ENCODE data around the gene MKX. TPM values are rescaled to one million over a fixed set of nuclear protein-coding genes. Genes with fewer than 3 reads are reported as not detected.

MKX gene
- total and polyA plus RNA-seq, 2 experiments from 2014 or later: 0.10 to 0.90 TPM

DNA sequence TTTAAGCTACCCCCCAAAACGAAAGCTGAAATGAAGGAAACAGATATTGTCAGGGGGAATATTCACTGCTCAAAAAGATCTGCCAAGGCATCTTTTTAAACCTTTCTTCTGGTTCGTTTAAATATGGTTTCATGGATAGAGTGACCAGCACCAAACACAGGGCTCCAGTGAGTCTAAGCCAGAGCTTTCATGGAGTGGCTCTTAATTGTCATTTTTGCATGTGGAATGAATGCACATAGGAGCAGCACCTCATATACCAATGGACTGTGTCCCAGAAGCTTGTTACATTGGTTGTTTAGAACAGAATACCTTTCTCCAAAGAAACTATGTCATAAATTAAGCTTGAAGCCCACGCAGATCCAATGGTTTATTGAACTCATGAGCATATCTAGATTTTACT lies 17.3 kb downstream of the MKX start:
- Histone ChIP-seq H3K9me2 (replicated peaks; ENCODE audit: insufficient read depth) (no peaks in the 10 kb centered on the region), H3K4me3 (no peak overlapping the region), H3K79me2 (no peaks in the 10 kb centered on the region), H3K27me3 (peaks cover 6% of the 10 kb centered on the region), H3K4me2 (no peak overlapping the region), H3K4me1 (ENCODE audit: insufficient read depth) (no peaks in the 10 kb centered on the region), H3K27ac (no peak overlapping the region), H4K20me1 (ENCODE audit: insufficient read depth, poor library complexity, severe bottlenecking) (no peaks in the 10 kb centered on the region), H2AFZ (no peak overlapping the region), H3K9me3 (ENCODE audit: low read depth) (no peaks in the 10 kb centered on the region), H3K36me3 (replicated peaks; ENCODE audit: insufficient read depth, low read depth) (no peaks in the 10 kb centered on the region)
- TF ChIP-seq EZH2 (IDR thresholded peaks at IDR 0.05; ENCODE audit: borderline replicate concordance): no peak
- TF ChIP-seq EZH2phosphoT487 (IDR thresholded peaks at IDR 0.05; ENCODE audit: low read depth, severe bottlenecking, unreplicated experiment): no peak
- TF ChIP-seq, protein P1, sequence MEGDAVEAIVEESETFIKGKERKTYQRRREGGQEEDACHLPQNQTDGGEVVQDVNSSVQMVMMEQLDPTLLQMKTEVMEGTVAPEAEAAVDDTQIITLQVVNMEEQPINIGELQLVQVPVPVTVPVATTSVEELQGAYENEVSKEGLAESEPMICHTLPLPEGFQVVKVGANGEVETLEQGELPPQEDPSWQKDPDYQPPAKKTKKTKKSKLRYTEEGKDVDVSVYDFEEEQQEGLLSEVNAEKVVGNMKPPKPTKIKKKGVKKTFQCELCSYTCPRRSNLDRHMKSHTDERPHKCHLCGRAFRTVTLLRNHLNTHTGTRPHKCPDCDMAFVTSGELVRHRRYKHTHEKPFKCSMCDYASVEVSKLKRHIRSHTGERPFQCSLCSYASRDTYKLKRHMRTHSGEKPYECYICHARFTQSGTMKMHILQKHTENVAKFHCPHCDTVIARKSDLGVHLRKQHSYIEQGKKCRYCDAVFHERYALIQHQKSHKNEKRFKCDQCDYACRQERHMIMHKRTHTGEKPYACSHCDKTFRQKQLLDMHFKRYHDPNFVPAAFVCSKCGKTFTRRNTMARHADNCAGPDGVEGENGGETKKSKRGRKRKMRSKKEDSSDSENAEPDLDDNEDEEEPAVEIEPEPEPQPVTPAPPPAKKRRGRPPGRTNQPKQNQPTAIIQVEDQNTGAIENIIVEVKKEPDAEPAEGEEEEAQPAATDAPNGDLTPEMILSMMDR (IDR thresholded peaks at IDR 0.05; ENCODE audit: poor library complexity): no peak
- WGBS (ENCODE audit: low lambda C conversion rate, missing lambda C conversion rate): 75% methylated on average over 3 of the region's 3 CpGs
- no peak for DNase-seq (ENCODE audit: low spot score)

DNA sequence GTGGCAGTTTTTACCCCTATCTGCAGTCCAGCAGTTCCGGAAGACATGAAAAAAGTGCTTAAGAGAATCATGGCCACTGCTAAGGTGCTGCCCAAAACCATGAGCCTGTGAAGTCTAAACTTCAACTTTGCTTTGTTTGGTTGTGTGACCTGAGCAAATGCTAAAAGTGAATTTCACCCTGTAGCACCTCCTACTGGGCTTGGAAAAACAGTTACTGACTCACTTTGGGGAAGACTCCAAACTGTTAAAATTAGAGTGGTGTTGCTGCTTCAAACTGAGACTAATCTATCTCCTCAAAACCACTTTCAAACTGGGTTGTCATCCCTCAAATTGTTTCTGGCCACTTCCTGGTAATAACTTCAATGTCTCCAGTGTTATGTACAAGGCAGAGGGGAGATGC lies 21.3 kb downstream of the MKX start:
- Histone ChIP-seq H3K9me3 (ENCODE audit: low read depth) (no peaks in the 10 kb centered on the region), H3K27me3 (peaks cover 6% of the 10 kb centered on the region), H3K79me2 (no peaks in the 10 kb centered on the region), H4K20me1 (ENCODE audit: insufficient read depth, poor library complexity, severe bottlenecking) (no peaks in the 10 kb centered on the region), H3K4me3 (no peak overlapping the region), H3K27ac (no peak overlapping the region), H3K4me2 (no peak overlapping the region), H2AFZ (no peak overlapping the region), H3K4me1 (ENCODE audit: insufficient read depth) (no peaks in the 10 kb centered on the region), H3K36me3 (replicated peaks; ENCODE audit: insufficient read depth, low read depth) (no peaks in the 10 kb centered on the region), H3K9me2 (replicated peaks; ENCODE audit: insufficient read depth) (no peaks in the 10 kb centered on the region)
- WGBS (ENCODE audit: low lambda C conversion rate, missing lambda C conversion rate): 70% methylated on average over 1 of the region's 1 CpG
- DNase-seq (ENCODE audit: low spot score): no peak
- no peak for TF ChIP-seq EZH2 (IDR thresholded peaks at IDR 0.05; ENCODE audit: borderline replicate concordance)
- TF ChIP-seq, protein P1 (IDR thresholded peaks at IDR 0.05; ENCODE audit: poor library complexity): peak; percentile 8

DNA sequence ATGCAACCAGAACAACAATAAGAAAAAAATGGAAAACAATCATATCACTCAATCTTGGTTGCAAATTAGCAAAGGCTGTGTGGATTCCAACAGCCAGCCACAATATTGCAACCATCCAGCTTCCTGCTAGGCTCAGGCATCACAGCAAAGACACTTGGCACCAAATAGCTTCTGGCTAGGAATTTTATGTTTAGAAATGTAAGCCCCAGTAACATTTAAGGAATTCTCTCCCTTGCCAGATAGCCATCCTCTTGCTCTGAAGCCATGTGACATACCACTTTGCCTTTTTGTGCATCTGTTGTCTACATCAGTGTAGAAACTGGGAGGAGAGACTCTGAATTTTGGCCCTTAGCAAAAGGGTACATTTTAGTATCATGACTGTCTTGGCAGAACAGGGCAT lies 22.2 kb downstream of the MKX start:
- H3K4me2 ChIP-seq: no peak overlapping the region
- no peaks in the 10 kb centered on the region for H3K9me3 ChIP-seq (ENCODE audit: low read depth)
- no peaks in the 10 kb centered on the region for H3K4me1 ChIP-seq (ENCODE audit: insufficient read depth)
- no peaks in the 10 kb centered on the region for H4K20me1 ChIP-seq (ENCODE audit: insufficient read depth, poor library complexity, severe bottlenecking)
- no peak for DNase-seq (ENCODE audit: low spot score)
- no peaks in the 10 kb centered on the region for H3K79me2 ChIP-seq
- no peak overlapping the region for H2AFZ ChIP-seq
- H3K4me3 ChIP-seq: no peak overlapping the region
- no peaks in the 10 kb centered on the region for H3K9me2 ChIP-seq (replicated peaks; ENCODE audit: insufficient read depth)
- no peaks in the 10 kb centered on the region for H3K36me3 ChIP-seq (replicated peaks; ENCODE audit: insufficient read depth, low read depth)
- TF ChIP-seq EZH2phosphoT487 (IDR thresholded peaks at IDR 0.05; ENCODE audit: low read depth, severe bottlenecking, unreplicated experiment) (no peak), EZH2 (IDR thresholded peaks at IDR 0.05; ENCODE audit: borderline replicate concordance) (no peak)
- TF ChIP-seq, protein P1 (IDR thresholded peaks at IDR 0.05; ENCODE audit: poor library complexity): no peak
- H3K27me3 ChIP-seq: peaks cover 4% of the 10 kb centered on the region
- no peak overlapping the region for H3K27ac ChIP-seq

DNA sequence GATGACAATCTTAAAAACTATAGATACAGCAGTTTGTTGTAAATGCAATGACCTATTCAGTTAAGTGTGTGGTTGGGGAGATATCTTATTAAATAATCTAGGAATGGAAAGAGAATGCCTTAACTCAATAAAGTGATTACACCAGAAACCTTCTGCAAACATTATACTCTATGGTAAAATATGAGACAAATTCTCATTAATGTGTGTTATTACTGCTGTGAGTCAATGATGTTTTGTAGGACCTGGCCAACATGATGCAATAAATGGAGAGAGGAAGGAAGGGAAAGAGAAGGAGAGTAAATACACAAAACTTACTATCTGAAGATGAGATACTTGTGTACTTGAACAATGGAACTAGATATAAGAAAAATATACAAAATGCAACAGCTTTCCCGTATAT lies 25.1 kb downstream of the MKX start:
- Histone ChIP-seq H3K9me2 (replicated peaks; ENCODE audit: insufficient read depth) (no peaks in the 10 kb centered on the region), H3K4me3 (no peak overlapping the region), H3K27me3 (no peaks in the 10 kb centered on the region), H3K36me3 (replicated peaks; ENCODE audit: insufficient read depth, low read depth) (no peaks in the 10 kb centered on the region), H4K20me1 (ENCODE audit: insufficient read depth, poor library complexity, severe bottlenecking) (no peaks in the 10 kb centered on the region), H3K9me3 (ENCODE audit: low read depth) (no peaks in the 10 kb centered on the region), H3K4me2 (no peak overlapping the region), H3K27ac (no peak overlapping the region), H3K4me1 (ENCODE audit: insufficient read depth) (no peaks in the 10 kb centered on the region), H3K79me2 (no peaks in the 10 kb centered on the region), H2AFZ (no peak overlapping the region)
- 100% methylated on average over 1 of the region's 1 CpG for WGBS (ENCODE audit: low lambda C conversion rate, missing lambda C conversion rate)
- TF ChIP-seq, protein P1 (IDR thresholded peaks at IDR 0.05; ENCODE audit: poor library complexity): no peak
- TF ChIP-seq EZH2 (IDR thresholded peaks at IDR 0.05; ENCODE audit: borderline replicate concordance) (no peak), EZH2phosphoT487 (IDR thresholded peaks at IDR 0.05; ENCODE audit: low read depth, severe bottlenecking, unreplicated experiment) (no peak)
- no peak for DNase-seq (ENCODE audit: low spot score)
